PC-3 (cell line): ENCODE measurements around the gene FAM124A. TPM values are rescaled to one million over a fixed set of nuclear protein-coding genes. Genes with fewer than 3 reads are reported as not detected.

ENCODE experiments used
- ATAC-seq: fragments of 200-7000 bp; cut with Tn5 transposase; 2 replicates; pipeline ENCODE4 v1.9.1; 2020; ENCODE audit warnings: mild to moderate bottlenecking, moderate library complexity
- BruUV-seq: library from RNA; stranded (reverse); fragments of 400-500 nt; replicated peaks from 2 replicates; lab custom pipeline; 2021; lab: Mats Ljungman, UMichigan
- CTCF ChIA-PET: fragments of 300-600 bp; sonication (Branson Sonifier 250); formaldehyde crosslinking; loops from one replicate; lab custom pipeline; 2022; ENCODE audit warnings: antibody characterized with exemption; lab: Charles Lee
- POLR2A ChIA-PET: fragments of 300-600 bp; sonication (Branson Sonifier 250); formaldehyde crosslinking; loops from one replicate; lab custom pipeline; 2022; ENCODE audit warnings: antibody characterized with exemption; ENCODE audit not compliant: unreplicated experiment; lab: Charles Lee
- DNase-seq: peaks from one replicate; pipeline ENCODE4 v3.0.0-alpha.2; 2015
- H2AFZ ChIP-seq: fragments of 300-600 bp; sonication (generic); 2 replicates; pipeline ENCODE4 v1.6.0; 2016; ENCODE audit warnings: antibody characterized with exemption, low read length
- H3F3A ChIP-seq: fragments of 300-600 bp; sonication (generic); one replicate; pipeline ENCODE4 v1.6.0; 2017; ENCODE audit warnings: antibody characterized with exemption, low read length, control low read depth, mild to moderate bottlenecking; ENCODE audit not compliant: unreplicated experiment
- H3K27ac ChIP-seq: fragments of 300-600 bp; sonication (generic); 2 replicates; pipeline ENCODE4 v1.5.1; 2016; ENCODE audit warnings: mild to moderate bottlenecking, low read length
- H3K27me3 ChIP-seq: fragments of 300-600 bp; sonication (generic); 2 replicates; pipeline ENCODE4 v1.6.1; 2016; ENCODE audit warnings: low read length, mixed read lengths
- H3K36me3 ChIP-seq: fragments of 300-600 bp; sonication (generic); 2 replicates; pipeline ENCODE4 v1.6.1; 2016; ENCODE audit warnings: low read depth, mixed run types, low read length, mixed read lengths
- H3K4me1 ChIP-seq: fragments of 300-600 bp; sonication (generic); 2 replicates; pipeline ENCODE4 v1.5.1; 2016; ENCODE audit warnings: low read length; ENCODE audit not compliant: insufficient read depth
- H3K4me2 ChIP-seq: fragments of 300-600 bp; sonication (generic); 2 replicates; pipeline ENCODE4 v1.6.0; 2016; ENCODE audit warnings: low read length
- H3K4me3 ChIP-seq: fragments of 300-600 bp; sonication (generic); 2 replicates; pipeline ENCODE4 v1.5.1; 2016; ENCODE audit warnings: mild to moderate bottlenecking, low read length, mixed read lengths
- H3K79me2 ChIP-seq: fragments of 300-600 bp; sonication (generic); 2 replicates; pipeline ENCODE4 v1.6.1; 2017; ENCODE audit warnings: low read length, mixed read lengths
- H3K9ac ChIP-seq: fragments of 300-600 bp; sonication (generic); 2 replicates; pipeline ENCODE4 v1.6.0; 2016; ENCODE audit warnings: mild to moderate bottlenecking, low read length
- H3K9me2 ChIP-seq: fragments of 300-600 bp; sonication (generic); replicated peaks from 2 replicates; pipeline ENCODE4 v1.6.1; 2016; ENCODE audit warnings: mixed run types, low read length, mixed read lengths
- H3K9me3 ChIP-seq: fragments of 300-600 bp; sonication (generic); 2 replicates; pipeline ENCODE4 v1.6.1; 2016; ENCODE audit warnings: low read length, mixed read lengths
- H4K20me1 ChIP-seq: fragments of 300-600 bp; sonication (generic); 2 replicates; pipeline ENCODE4 v1.6.1; 2016; ENCODE audit warnings: low read length, mixed read lengths
- CTCF ChIP-seq: fragments of 300-600 bp; sonication (generic); conservative IDR thresholded peaks from 2 replicates; pipeline ENCODE4 v1.5.1; 2017; ENCODE audit warnings: antibody characterized with exemption, low read depth, mild to moderate bottlenecking, low read length
- EZH2 ChIP-seq: fragments of 300-600 bp; sonication (generic); IDR thresholded peaks from one replicate; pipeline ENCODE4 v1.6.1; 2017; ENCODE audit warnings: antibody characterized with exemption, mild to moderate bottlenecking, low read length; ENCODE audit not compliant: unreplicated experiment
- EZH2phosphoT487 ChIP-seq: fragments of 300-600 bp; sonication (generic); IDR thresholded peaks from 2 replicates; pipeline ENCODE4 v1.6.1; 2018; ENCODE audit warnings: mild to moderate bottlenecking, antibody characterized with exemption, low read length, borderline replicate concordance
- intact Hi-C: fragments of 100-400 bp; cut with micrococcal nuclease; formaldehyde crosslinking; loops from 2 replicates; pipeline ENCODE4 v1.9.0; 2023
- total RNA-seq: library from RNA; depleted of rRNA; stranded (reverse); fragments of >200 nt; gene quantifications from 2 replicates; pipeline ENCODE4 v1.2.3, GENCODE V29; 2014

Gene FAM124A
- total RNA-seq, 1 experiment from 2014 or later = 1.1 TPM

DNA sequence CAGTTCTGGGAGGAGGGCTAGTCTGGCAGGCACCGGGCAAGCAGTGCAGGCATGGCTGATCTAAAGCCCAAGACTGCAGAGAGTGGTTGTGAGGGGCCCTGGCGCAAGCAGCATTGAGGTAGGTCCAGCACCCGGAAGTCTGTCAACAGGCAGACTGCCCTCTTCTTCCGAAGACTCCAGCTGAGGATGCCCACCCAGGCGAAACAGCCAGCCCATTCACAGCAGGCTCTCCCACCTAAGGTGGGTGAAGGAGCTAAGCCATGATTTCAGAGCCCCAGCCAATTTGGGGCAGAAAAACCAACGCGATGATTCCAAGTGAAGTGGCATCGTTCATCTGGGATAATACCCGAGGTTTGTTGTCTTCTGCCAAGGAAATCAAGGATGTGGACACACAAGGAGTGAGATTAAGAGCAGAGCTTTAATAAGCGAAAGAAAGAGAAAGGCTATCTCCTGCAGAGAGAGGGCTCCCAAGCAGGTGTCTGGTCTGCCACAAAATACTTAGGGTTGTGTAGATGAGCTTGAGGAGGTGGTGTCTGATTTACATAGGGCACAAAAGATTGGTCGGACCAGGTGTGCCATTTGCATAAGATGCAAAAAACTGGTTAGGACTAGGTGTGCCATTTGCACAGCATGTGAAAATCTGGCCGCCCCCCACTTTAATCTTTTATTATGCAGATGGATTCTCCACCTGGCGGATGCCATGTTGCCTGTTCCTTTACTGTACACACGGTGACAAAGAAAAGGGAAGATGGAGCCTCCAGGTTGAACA is 22.6 kb downstream of the FAM124A start:
- intact Hi-C loops = no loop called here
- POLR2A ChIA-PET = no interaction called here
- CTCF ChIA-PET = no interaction called here
- Histone ChIP-seq H3K36me3 (no peaks in the 10 kb centered on the region), H3K9me2 (no peaks in the 10 kb centered on the region), H3F3A (no peaks in the 10 kb centered on the region), H2AFZ (no peak overlapping the region), H4K20me1 (no peaks in the 10 kb centered on the region), H3K4me1 (peaks cover 11% of the 10 kb centered on the region), H3K27ac (no peak overlapping the region), H3K27me3 (no peaks in the 10 kb centered on the region), H3K4me3 (no peak overlapping the region), H3K9me3 (no peaks in the 10 kb centered on the region), H3K9ac (no peak overlapping the region), H3K4me2 (no peak overlapping the region), H3K79me2 (no peaks in the 10 kb centered on the region)
- TF ChIP-seq EZH2 = no peak
- TF ChIP-seq CTCF = no peak
- no peak for TF ChIP-seq EZH2phosphoT487
- DNase-seq = no peak
- no TSS peak for BruUV-seq
- no peak for ATAC-seq

- no peak overlapping the region for H3K27ac ChIP-seq
- no peak overlapping the region for H3K4me3 ChIP-seq
- H3K4me2 ChIP-seq = no peak overlapping the region
- H3K9me3 ChIP-seq = no peaks in the 10 kb centered on the region
- no peaks in the 10 kb centered on the region for H4K20me1 ChIP-seq
- ChIA-PET CTCF (no interaction called here), POLR2A (no interaction called here)
- H3K79me2 ChIP-seq = no peaks in the 10 kb centered on the region
- no peak for ATAC-seq
- H3K36me3 ChIP-seq = no peaks in the 10 kb centered on the region
- intact Hi-C loops = no loop called here
- TF ChIP-seq CTCF = no peak
- no peak for TF ChIP-seq EZH2phosphoT487
- no peak for TF ChIP-seq EZH2
- H3K9ac ChIP-seq = no peak overlapping the region
- H3K27me3 ChIP-seq = no peaks in the 10 kb centered on the region
- no peaks in the 10 kb centered on the region for H3F3A ChIP-seq
- no peak overlapping the region for H2AFZ ChIP-seq
- DNase-seq = no peak
- H3K4me1 ChIP-seq = peaks cover 13% of the 10 kb centered on the region
- H3K9me2 ChIP-seq = no peaks in the 10 kb centered on the region
- BruUV-seq = no TSS peak
These were observed 23.4 kb downstream of the FAM124A start for GRCh38 chr13:51245583-51245982.

GRCh38 chr13:51246025-51246417 is 23.8 kb downstream of the FAM124A start:
- BruUV-seq = no TSS peak
- no peaks in the 10 kb centered on the region for H3K79me2 ChIP-seq
- H3K9me2 ChIP-seq = no peaks in the 10 kb centered on the region
- H3K9ac ChIP-seq = no peak overlapping the region
- H4K20me1 ChIP-seq = no peaks in the 10 kb centered on the region
- ATAC-seq (no peak), DNase-seq (no peak)
- H3K36me3 ChIP-seq = no peaks in the 10 kb centered on the region
- H3K27ac ChIP-seq = no peak overlapping the region
- H3K9me3 ChIP-seq = no peaks in the 10 kb centered on the region
- H3F3A ChIP-seq = no peaks in the 10 kb centered on the region
- no peak overlapping the region for H3K4me2 ChIP-seq
- no peaks in the 10 kb centered on the region for H3K27me3 ChIP-seq
- TF ChIP-seq EZH2phosphoT487 (no peak), CTCF (no peak), EZH2 (no peak)
- peaks cover 13% of the 10 kb centered on the region for H3K4me1 ChIP-seq
- no peak overlapping the region for H2AFZ ChIP-seq
- CTCF ChIA-PET = no interaction called here
- H3K4me3 ChIP-seq = no peak overlapping the region
- intact Hi-C loops = no loop called here
- POLR2A ChIA-PET = no interaction called here
